B cell (primary cell): ENCODE data around the gene NMT1. TPM values are rescaled to one million over a fixed set of nuclear protein-coding genes. Genes with fewer than 3 reads are reported as not detected.

Source experiments
- ATAC-seq: fragments of 200-7000 bp; cut with Tn5 transposase; one replicate; pipeline ENCODE4 v1.10.0; 2021; ENCODE audit warnings: low read depth, mild to moderate bottlenecking, moderate number of reproducible peaks, moderate library complexity
- CTCF ChIA-PET: fragments of 350-600 bp; sonication (Branson Sonifier 250); formaldehyde crosslinking; loops from one replicate; lab custom pipeline; 2021; ENCODE audit warnings: antibody characterized with exemption, inconsistent platforms; lab: Charles Lee
- POLR2A ChIA-PET: fragments of 350-600 bp; sonication (Branson Sonifier 250); formaldehyde crosslinking; loops from one replicate; lab custom pipeline; 2021; ENCODE audit warnings: antibody characterized with exemption; lab: Charles Lee
- DNase-seq: peaks from one replicate; pipeline ENCODE4 v3.0.0; 2013
- H2AFZ ChIP-seq: 2 replicates; pipeline ENCODE4 v1.6.1; 2012; ENCODE audit warnings: mild to moderate bottlenecking, low read depth, low read length; ENCODE audit not compliant: insufficient read depth, poor library complexity, severe bottlenecking
- H3K27ac ChIP-seq, 2 donors: 1 replicate in 1 of 2; 2 replicates in 1 of 2; pipeline ENCODE4 v1.5.1; 2012 to 2013; ENCODE audit warnings: low read length in 2 of 2, mild to moderate bottlenecking in 2 of 2, moderate library complexity in 1 of 2
- H3K27me3 ChIP-seq, 4 experiments: fragments of 200-600 bp in 1 of 4; sonication (generic) in 1 of 4; replicated peaks in 1 of 4; 1 replicate in 2 of 4; 2 replicates in 2 of 4; pipeline versions ENCODE4 v1.6.1 to v1.7.0; 2013 to 2016; ENCODE audit warnings: low read length in 3 of 4, mild to moderate bottlenecking in 2 of 4, mixed read lengths in 1 of 4, moderate library complexity in 1 of 4; ENCODE audit not compliant: insufficient read depth in 4 of 4, control insufficient read depth in 3 of 4; ENCODE audit errors: control extremely low read depth in 1 of 4
- H3K36me3 ChIP-seq, 2 experiments: replicated peaks in 1 of 2; 1 replicate in 1 of 2; 2 replicates in 1 of 2; pipeline versions ENCODE4 v1.6.1 to v1.7.1; 2013; ENCODE audit warnings: low read length in 1 of 2; ENCODE audit not compliant: insufficient read depth in 2 of 2, control insufficient read depth in 1 of 2; ENCODE audit errors: control extremely low read depth in 1 of 2, extremely low read depth in 1 of 2
- H3K4me1 ChIP-seq, 2 donors: fragments of 200-600 bp in 1 of 2; sonication (generic) in 1 of 2; 1 replicate in 1 of 2; 2 replicates in 1 of 2; pipeline versions ENCODE4 v1.5.1 to v1.6.1; 2013 to 2017; ENCODE audit warnings: low read length in 2 of 2; ENCODE audit not compliant: control insufficient read depth in 2 of 2, insufficient read depth in 2 of 2
- H3K4me2 ChIP-seq: replicated peaks from 2 replicates; pipeline ENCODE3; 2012; ENCODE audit warnings: mild to moderate bottlenecking, low read depth, low read length; ENCODE audit not compliant: poor library complexity, severe bottlenecking
- H3K4me3 ChIP-seq, 5 experiments: fragments of 200-600 bp in 1 of 5; sonication (generic) in 1 of 5; 1 replicate in 3 of 5; 2 replicates in 2 of 5; pipeline versions ENCODE4 v1.5.1 to v1.7.0; 2011 to 2016; ENCODE audit warnings: low read length in 4 of 5, mild to moderate bottlenecking in 4 of 5, low read depth in 2 of 5, control low read depth in 1 of 5, moderate library complexity in 1 of 5; ENCODE audit not compliant: insufficient read depth in 1 of 5; ENCODE audit errors: control extremely low read depth in 1 of 5, extremely low read depth in 1 of 5
- H3K79me2 ChIP-seq: fragments of 200-600 bp; sonication (generic); one replicate; pipeline ENCODE4 v1.6.0; 2016; ENCODE audit warnings: low read length; ENCODE audit not compliant: control insufficient read depth, insufficient read depth
- H3K9ac ChIP-seq: fragments of 200-600 bp; sonication (generic); 2 replicates; pipeline ENCODE4 v1.6.1; 2017; ENCODE audit warnings: mild to moderate bottlenecking, low read length, moderate library complexity
- H3K9me3 ChIP-seq, 3 donors: one replicate each; pipeline versions ENCODE4 v1.6.1 to v1.7.1; 2013; ENCODE audit warnings: low read length in 2 of 3; ENCODE audit not compliant: control insufficient read depth in 2 of 3, insufficient read depth in 1 of 3; ENCODE audit errors: control extremely low read depth in 1 of 3
- H4K20me1 ChIP-seq: 2 replicates; pipeline ENCODE4 v1.6.0; 2012; ENCODE audit warnings: mild to moderate bottlenecking, low read length; ENCODE audit not compliant: insufficient read depth, control insufficient read depth, poor library complexity, severe bottlenecking
- H3K27ac Mint-ChIP-seq: one replicate; pipeline ENCODE4 v1.8.0; 2021; ENCODE audit warnings: mixed read lengths
- H3K27me3 Mint-ChIP-seq: one replicate; pipeline ENCODE4 v1.8.0; 2021; ENCODE audit warnings: mixed read lengths
- H3K4me1 Mint-ChIP-seq: one replicate; pipeline ENCODE4 v1.8.0; 2021; ENCODE audit warnings: mixed read lengths
- H3K4me3 Mint-ChIP-seq: one replicate; pipeline ENCODE4 v1.8.0; 2021; ENCODE audit warnings: mixed read lengths
- H3K9me3 Mint-ChIP-seq: one replicate; pipeline ENCODE4 v1.8.0; 2022; ENCODE audit warnings: mixed read lengths; ENCODE audit not compliant: insufficient read depth
- EZH2 ChIP-seq: IDR thresholded peaks from 2 replicates; pipeline ENCODE4 v1.6.1; 2012; ENCODE audit warnings: borderline replicate concordance, low read depth, mild to moderate bottlenecking, moderate library complexity, low read length; ENCODE audit not compliant: insufficient read depth, poor library complexity, severe bottlenecking
- WGBS: methylation state at CpG from one replicate; pipeline ENCODE4 v1.1.5; 2013; ENCODE audit warnings: missing lambda C conversion rate; ENCODE audit not compliant: insufficient coverage; 5-methylcytosine and 5-hydroxymethylcytosine counted together
- intact Hi-C: fragments of 100-400 bp; cut with micrococcal nuclease; formaldehyde crosslinking; loops from one replicate; pipeline ENCODE4 v1.10.0; 2022
- polyA plus RNA-seq: library from polyadenylated mRNA; depleted of rRNA; stranded (reverse); fragments of >200 nt; gene quantifications from 2 replicates; pipeline ENCODE4 v1.2.3, GENCODE V29; 2012
- total RNA-seq, 2 donors: library from RNA; stranded (reverse); fragments of 120-200 nt in 1 of 2; gene quantifications; 1 replicate in 1 of 2; 2 replicates in 1 of 2; pipeline versions ENCODE4 v1.2.3 to v1.2.4, GENCODE V29; 2013 to 2022
- TF ChIP-seq, protein P1 (sequence below): fragments of 200-600 bp; IDR thresholded peaks from one replicate; pipeline ENCODE4 v1.8.0; 2022; ENCODE audit warnings: antibody characterized with exemption, mild to moderate bottlenecking

The NMT1 gene
- total and polyA plus RNA-seq, 2 donors (not counting 1 experiment from before 2014, with no cell fraction given): 30.1 to 134 TPM

DNA sequence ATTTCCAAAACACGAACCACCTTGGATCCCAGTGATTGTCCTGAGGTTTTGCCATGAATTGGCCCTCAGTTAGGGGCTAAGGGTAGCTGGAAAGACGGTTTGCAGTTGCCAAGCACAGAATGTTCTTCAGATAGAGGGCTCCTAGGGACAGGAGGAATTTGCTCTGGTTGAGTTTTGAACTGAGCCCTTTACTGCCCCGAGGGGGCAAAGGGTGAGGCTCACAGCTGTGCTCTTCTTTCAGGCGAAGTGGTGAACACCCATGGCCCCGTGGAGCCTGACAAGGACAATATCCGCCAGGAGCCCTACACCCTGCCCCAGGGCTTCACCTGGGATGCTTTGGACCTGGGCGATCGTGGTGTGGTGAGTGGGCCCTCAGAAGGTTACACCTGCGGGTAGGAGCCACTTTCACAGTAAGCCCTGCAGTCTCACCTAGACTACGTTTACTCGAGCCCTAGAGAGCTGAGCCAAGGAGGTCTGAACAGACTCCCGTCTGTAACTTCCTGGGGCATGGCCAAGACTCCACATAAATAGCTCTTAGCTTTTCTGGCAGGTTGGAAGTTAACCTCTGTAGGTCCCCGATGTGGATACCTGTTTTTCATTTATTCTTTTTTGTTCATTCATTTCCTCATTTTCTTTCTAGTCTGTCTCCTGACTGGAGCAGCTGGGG, 32.5 kb downstream of the NMT1 start:
- ChIA-PET CTCF (no interaction called here), POLR2A (interaction anchor here (0.7 kb wide), 1 partner anchor 454 kb away, joined by 4 read pairs; no protein-coding TSS in a partner anchor)
- DNase-seq (no peak), ATAC-seq (no peak)
- Histone ChIP-seq H3K27me3 (no peaks in the 10 kb centered on the region), H3K4me1 (no peaks in the 10 kb centered on the region), H3K9ac (no peak overlapping the region), H3K9me3 (no peaks in the 10 kb centered on the region), H2AFZ (no peak overlapping the region), H4K20me1 (peaks cover 27% of the 10 kb centered on the region), H3K4me2 (no peak overlapping the region), H3K79me2 (peaks cover 10% of the 10 kb centered on the region), H3K27ac (no peak overlapping the region), H3K4me3 (no peak overlapping the region), H3K36me3 (peaks cover 8 to 83% of the 10 kb centered on the region in 2 experiments)
- Mint-ChIP-seq H3K27me3 (no peaks in the 10 kb centered on the region), H3K4me3 (no peak overlapping the region), H3K9me3 (no peaks in the 10 kb centered on the region), H3K4me1 (peaks cover 2% of the 10 kb centered on the region), H3K27ac (no peak overlapping the region)
- intact Hi-C loops: no loop called here
- TF ChIP-seq, protein P1, sequence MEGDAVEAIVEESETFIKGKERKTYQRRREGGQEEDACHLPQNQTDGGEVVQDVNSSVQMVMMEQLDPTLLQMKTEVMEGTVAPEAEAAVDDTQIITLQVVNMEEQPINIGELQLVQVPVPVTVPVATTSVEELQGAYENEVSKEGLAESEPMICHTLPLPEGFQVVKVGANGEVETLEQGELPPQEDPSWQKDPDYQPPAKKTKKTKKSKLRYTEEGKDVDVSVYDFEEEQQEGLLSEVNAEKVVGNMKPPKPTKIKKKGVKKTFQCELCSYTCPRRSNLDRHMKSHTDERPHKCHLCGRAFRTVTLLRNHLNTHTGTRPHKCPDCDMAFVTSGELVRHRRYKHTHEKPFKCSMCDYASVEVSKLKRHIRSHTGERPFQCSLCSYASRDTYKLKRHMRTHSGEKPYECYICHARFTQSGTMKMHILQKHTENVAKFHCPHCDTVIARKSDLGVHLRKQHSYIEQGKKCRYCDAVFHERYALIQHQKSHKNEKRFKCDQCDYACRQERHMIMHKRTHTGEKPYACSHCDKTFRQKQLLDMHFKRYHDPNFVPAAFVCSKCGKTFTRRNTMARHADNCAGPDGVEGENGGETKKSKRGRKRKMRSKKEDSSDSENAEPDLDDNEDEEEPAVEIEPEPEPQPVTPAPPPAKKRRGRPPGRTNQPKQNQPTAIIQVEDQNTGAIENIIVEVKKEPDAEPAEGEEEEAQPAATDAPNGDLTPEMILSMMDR: no peak
- no peak for TF ChIP-seq EZH2
- 90% methylated on average over 13 of the region's 13 CpGs for WGBS

DNA sequence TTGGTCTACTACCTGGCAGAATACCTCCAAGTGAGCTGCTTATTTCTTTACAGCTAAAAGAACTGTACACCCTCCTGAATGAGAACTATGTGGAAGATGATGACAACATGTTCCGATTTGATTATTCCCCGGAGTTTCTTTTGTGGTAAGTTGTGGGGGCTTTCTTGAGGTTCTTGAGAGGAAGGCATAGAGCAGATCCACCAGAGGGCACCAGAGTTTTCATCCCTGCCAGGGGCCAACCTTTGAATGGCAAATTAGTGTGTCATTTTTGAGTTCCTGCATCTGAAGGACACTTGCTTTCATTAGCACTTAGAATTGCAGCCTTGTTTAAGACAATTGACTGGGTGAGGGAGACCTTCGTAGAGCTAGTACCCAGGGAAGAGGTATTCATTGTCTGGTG, 35.0 kb downstream of the NMT1 start:
- ATAC-seq (no peak), DNase-seq (peak; percentile 36)
- Mint-ChIP-seq H3K9me3 (no peaks in the 10 kb centered on the region), H3K27ac (no peak overlapping the region), H3K4me1 (peaks cover 7% of the 10 kb centered on the region), H3K4me3 (no peak overlapping the region), H3K27me3 (no peaks in the 10 kb centered on the region)
- Histone ChIP-seq H2AFZ (no peak overlapping the region), H3K9ac (no peak overlapping the region), H3K4me2 (no peak overlapping the region), H3K4me1 (no peaks in the 10 kb centered on the region), H3K36me3 (peaks cover 2 to 75% of the 10 kb centered on the region in 2 experiments), H3K27ac (no peak overlapping the region), H3K27me3 (no peaks in the 10 kb centered on the region), H3K79me2 (peaks cover 5% of the 10 kb centered on the region), H3K4me3 (no peak overlapping the region), H4K20me1 (peaks cover 18% of the 10 kb centered on the region), H3K9me3 (no peaks in the 10 kb centered on the region)
- POLR2A ChIA-PET: interaction anchor here (0.6 kb wide), 1 partner anchor 241 kb away, joined by 4 read pairs; no protein-coding TSS in a partner anchor
- CTCF ChIA-PET: interaction anchor here (0.9 to 5.2 kb wide), 7 partner anchors 9 to 175 kb away, joined by 3 to 62 read pairs (median 3); partner anchors contain the start of gene ACBD4
- TF ChIP-seq, protein P1: peak; percentile 29
- no peak for TF ChIP-seq EZH2
- intact Hi-C loops: loop anchor here (2.0 kb wide), 1 partner anchor 37 kb away; the partner anchor contains the start of gene PLCD3
- WGBS: 90% methylated on average over 2 of the region's 3 CpGs
